Transverse colon (tissue), 4 donors: ENCODE measurements around the gene GOLGA2.

ENCODE experiments used
- CTCF ChIP-seq, 5 experiments: fragments of 200-600 bp in 3 of 5; fragments of 450-650 bp in 2 of 5; sonication (generic) in 3 of 5; IDR thresholded peaks; 1 replicate in 2 of 5; 2 replicates in 3 of 5; pipeline ENCODE4 v1.5.1; 2016 to 2017; ENCODE audit warnings: antibody characterized with exemption in 5 of 5, inconsistent platforms in 3 of 5, mild to moderate bottlenecking in 2 of 5, moderate library complexity in 1 of 5
- EP300 ChIP-seq: sonication (generic); formaldehyde crosslinking; IDR thresholded peaks from one replicate; pipeline ENCODE4 v1.6.1; 2017; ENCODE audit warnings: antibody characterized with exemption, low read depth
- POLR2A ChIP-seq: fragments of 450-650 bp; IDR thresholded peaks from one replicate; pipeline ENCODE4 v1.6.1; 2016; ENCODE audit warnings: antibody characterized with exemption, mild to moderate bottlenecking, moderate library complexity
- POLR2AphosphoS5 ChIP-seq, 3 donors: sonication (generic); formaldehyde crosslinking; IDR thresholded peaks; one replicate each; pipeline ENCODE4 v1.6.1; 2016; ENCODE audit warnings: antibody characterized with exemption in 3 of 3

GRCh38 chr9:128242124-128242523 lies 33.7 kb downstream of the GOLGA2 start:
- TF ChIP-seq EP300, result no peak
- no peak for TF ChIP-seq CTCF (IDR thresholded peaks at IDR 0.05)
- no peak for TF ChIP-seq POLR2A
- no peak for TF ChIP-seq POLR2AphosphoS5 (IDR thresholded peaks at IDR 0.05)
